Iris pigment epithelial cell (primary cell): ENCODE data around the gene TSTD1.
"Not testable (repeated sequence)": the region's sequence is repeated elsewhere in the genome, so short reads cannot be mapped to it uniquely, and the experiment has no call there.

Source experiments
- DNase-seq: peaks from one replicate; pipeline ENCODE4 v3.0.0-alpha.2; 2011; ENCODE audit warnings: low read depth

TSTD1 gene

GRCh38 chr1:161007369-161007768, 31.4 kb downstream of the TSTD1 start:
- DNase-seq = no peak

GRCh38 chr1:161006563-161006962, 32.2 kb downstream of the TSTD1 start:
- DNase-seq = no peak

GRCh38 chr1:161001525-161001924, 37.2 kb downstream of the TSTD1 start:
- no peak for DNase-seq

- no peak for DNase-seq
These were observed 37.9 kb downstream of the TSTD1 start for GRCh38 chr1:161000736-161001480.

- DNase-seq = no peak
These were observed 39.4 kb downstream of the TSTD1 start for GRCh38 chr1:160999376-160999775.

GRCh38 chr1:160997323-160998038, 41.3 kb downstream of the TSTD1 start:
- peak; percentile 81 for DNase-seq

GRCh38 chr1:160996178-160996577, 42.6 kb downstream of the TSTD1 start:
- DNase-seq = peak; percentile 63

- DNase-seq = peak; percentile 82
These were observed 45.1 kb downstream of the TSTD1 start for GRCh38 chr1:160993544-160994193.

- DNase-seq = not testable (repeated sequence)
These were observed 46.7 kb downstream of the TSTD1 start for GRCh38 chr1:160992036-160992435.
